Mucosa of descending colon (tissue), 3 donors: ENCODE measurements around the gene CGNL1. TPM values are rescaled to one million over a fixed set of nuclear protein-coding genes. Genes with fewer than 3 reads are reported as not detected.

Experiments used
- ATAC-seq: fragments of 200-7000 bp; cut with Tn5 transposase; one replicate; pipeline ENCODE4 v1.9.1; 2020; ENCODE audit warnings: mild to moderate bottlenecking, moderate library complexity
- DNase-seq, 3 donors: peaks; one replicate each; pipeline ENCODE4 v3.0.0-alpha.2; 2020
- H3K36me3 ChIP-seq: fragments of 200-600 bp; one replicate; pipeline ENCODE4 v1.8.0; 2021; ENCODE audit warnings: low read depth, mild to moderate bottlenecking
- H3K4me1 ChIP-seq: fragments of 200-600 bp; one replicate; pipeline ENCODE4 v1.8.0; 2021; ENCODE audit warnings: low read depth, mild to moderate bottlenecking
- H3K4me3 ChIP-seq: fragments of 200-600 bp; one replicate; pipeline ENCODE4 v1.8.0; 2021; ENCODE audit warnings: mild to moderate bottlenecking
- H3K9me3 ChIP-seq: fragments of 200-600 bp; one replicate; pipeline ENCODE4 v1.8.0; 2021; ENCODE audit warnings: mild to moderate bottlenecking
- CTCF ChIP-seq: fragments of 200-600 bp; IDR thresholded peaks from one replicate; pipeline ENCODE4 v1.8.0; 2022; ENCODE audit warnings: antibody characterized with exemption, mild to moderate bottlenecking
- intact Hi-C, 2 donors: fragments of 100-400 bp; cut with DNase I in 1 of 2; cut with micrococcal nuclease in 1 of 2; formaldehyde crosslinking; loops; one replicate each; pipeline versions ENCODE4 v1.11.0 to v1.11.1; 2022; cut with DNase I, micrococcal nuclease
- total RNA-seq, 3 donors: library from RNA; stranded (reverse); fragmentation: NEBNext Ultra II Directional in 2 of 3; extraction: Animal tissue kit (Norgen Biotek cat#: 25700) in 2 of 3; gene quantifications; one replicate each; pipeline versions ENCODE4 v1.2.1 to v1.2.4, GENCODE V29; 2021 to 2023
- donor health status: DM: no; HTN: no; CAD: no; lungs with moderate emphysema.
- donor health status: DM: no; HTN: no; CAD: no.
- donor health status: DM: no; HTN: yes; CAD: no.

CGNL1 gene
- total RNA-seq, 3 donors from 2014 or later = 3.3 to 4.5 (median 3.9) TPM

- ATAC-seq = no peak
- no peak for TF ChIP-seq CTCF
- intact Hi-C loops = no loop called here
- H3K4me3 ChIP-seq = no peak overlapping the region
- no peaks in the 10 kb centered on the region for H3K36me3 ChIP-seq
- DNase-seq = no peak
- no peaks in the 10 kb centered on the region for H3K4me1 ChIP-seq
- H3K9me3 ChIP-seq = no peaks in the 10 kb centered on the region
Observed at GRCh38 chr15:57489122-57489521, 112.8 kb downstream of the CGNL1 start.

- Histone ChIP-seq H3K9me3 (no peaks in the 10 kb centered on the region), H3K4me1 (peaks cover 7% of the 10 kb centered on the region), H3K4me3 (no peak overlapping the region), H3K36me3 (no peaks in the 10 kb centered on the region)
- intact Hi-C loops = no loop called here
- TF ChIP-seq CTCF = no peak
- DNase-seq = no peak
- no peak for ATAC-seq
Observed at GRCh38 chr15:57493351-57493750, 117.0 kb downstream of the CGNL1 start.

GRCh38 chr15:57494581-57494980, 118.3 kb downstream of the CGNL1 start:
- Histone ChIP-seq H3K4me3 (no peak overlapping the region), H3K36me3 (no peaks in the 10 kb centered on the region), H3K4me1 (peaks cover 7% of the 10 kb centered on the region), H3K9me3 (no peaks in the 10 kb centered on the region)
- intact Hi-C loops = no loop called here
- ATAC-seq (no peak), DNase-seq (no peak)
- no peak for TF ChIP-seq CTCF

- Histone ChIP-seq H3K36me3 (no peaks in the 10 kb centered on the region), H3K4me3 (no peak overlapping the region), H3K9me3 (no peaks in the 10 kb centered on the region), H3K4me1 (peaks cover 7% of the 10 kb centered on the region)
- DNase-seq (no peak), ATAC-seq (no peak)
- no peak for TF ChIP-seq CTCF
- intact Hi-C loops = no loop called here
Observed at GRCh38 chr15:57495041-57495440, 118.7 kb downstream of the CGNL1 start.

- Histone ChIP-seq H3K36me3 (no peaks in the 10 kb centered on the region), H3K4me3 (no peak overlapping the region), H3K9me3 (no peaks in the 10 kb centered on the region), H3K4me1 (peaks cover 7% of the 10 kb centered on the region)
- intact Hi-C loops = no loop called here
- no peak for DNase-seq
- no peak for ATAC-seq
- TF ChIP-seq CTCF = no peak
Observed at GRCh38 chr15:57495554-57496165, 119.4 kb downstream of the CGNL1 start.

GRCh38 chr15:57496594-57496945, 120.3 kb downstream of the CGNL1 start:
- peaks cover 7% of the 10 kb centered on the region for H3K4me1 ChIP-seq

More at GRCh38 chr15:57496594-57496945, 120.3 kb downstream of the CGNL1 start:
- Histone ChIP-seq H3K9me3 (no peaks in the 10 kb centered on the region), H3K4me3 (no peak overlapping the region), H3K36me3 (no peaks in the 10 kb centered on the region)
- ATAC-seq (peak; percentile 11), DNase-seq (no peak)
- TF ChIP-seq CTCF = no peak
- intact Hi-C loops = no loop called here
